Activated CD8-positive, alpha-beta memory T cell treated with anti-CD3 and anti-CD28 coated beads, Interleukin-2, amount 50 U/mL, for 48 hours (primary cell): ENCODE measurements around the gene LARGE1.

Source experiments
- DNase-seq: peaks from one replicate; pipeline ENCODE4 v3.0.0-alpha.2; 2020

LARGE1 gene

DNA sequence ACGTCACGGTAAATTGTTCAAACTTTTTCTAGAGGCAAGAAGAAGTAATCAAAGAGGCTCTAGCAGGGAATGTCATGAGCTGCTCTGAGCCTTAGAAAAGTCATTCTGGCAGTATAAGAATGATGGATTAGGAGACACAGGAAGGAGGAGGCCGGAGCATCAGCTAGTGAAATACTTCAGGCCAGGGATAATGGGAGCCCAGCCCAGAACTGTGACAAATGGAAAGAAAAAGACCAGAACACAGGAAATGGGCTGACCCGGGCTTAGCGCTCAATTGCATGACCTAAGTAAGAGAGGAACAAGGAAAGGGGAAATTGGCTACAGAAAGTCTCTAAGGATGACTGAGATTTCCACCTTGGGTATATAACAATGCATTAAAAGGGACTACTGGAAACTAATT lies 108.6 kb downstream of the LARGE1 start:
- DNase-seq, result no peak

DNA sequence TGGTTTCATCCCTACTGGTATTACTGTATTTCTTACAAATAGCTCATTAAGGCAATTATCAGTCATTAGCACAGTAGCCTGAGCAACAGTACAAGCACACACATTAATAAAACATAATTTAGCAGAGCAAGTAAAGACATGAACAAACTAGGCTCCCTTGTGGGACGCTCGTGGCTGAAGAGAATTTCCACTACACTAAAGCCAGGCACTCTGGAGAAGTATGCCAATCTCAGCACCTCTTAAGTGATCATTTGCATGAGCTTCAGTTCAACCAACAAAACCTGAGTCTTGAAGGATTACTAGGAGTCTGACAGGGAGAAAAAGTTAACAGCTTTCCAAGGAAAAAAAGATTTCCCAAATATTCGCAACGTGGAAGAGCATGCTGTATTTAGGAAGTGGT lies 109.1 kb downstream of the LARGE1 start:
- DNase-seq, result no peak

- no peak for DNase-seq
These were observed 112.8 kb downstream of the LARGE1 start for GRCh38 chr22:33807470-33807869.

GRCh38 chr22:33806191-33806590 lies 114.1 kb downstream of the LARGE1 start:
- no peak for DNase-seq

GRCh38 chr22:33803371-33804282 lies 116.6 kb downstream of the LARGE1 start:
- no peak for DNase-seq

- DNase-seq, result no peak
These were observed 121.9 kb downstream of the LARGE1 start for GRCh38 chr22:33798401-33798800.

- DNase-seq, result no peak
These were observed 123.8 kb downstream of the LARGE1 start for GRCh38 chr22:33796494-33796893.

GRCh38 chr22:33793475-33793874 lies 126.8 kb downstream of the LARGE1 start:
- DNase-seq, result no peak

- DNase-seq, result no peak
These were observed 127.4 kb downstream of the LARGE1 start for GRCh38 chr22:33792832-33793231.

GRCh38 chr22:33789690-33790253 lies 130.5 kb downstream of the LARGE1 start:
- no peak for DNase-seq

GRCh38 chr22:33788927-33789326 lies 131.3 kb downstream of the LARGE1 start:
- no peak for DNase-seq

- no peak for DNase-seq
These were observed 132.4 kb downstream of the LARGE1 start for GRCh38 chr22:33787645-33788456.

- DNase-seq, result no peak
These were observed 134.1 kb downstream of the LARGE1 start for GRCh38 chr22:33786149-33786548.

- no peak for DNase-seq
These were observed 134.8 kb downstream of the LARGE1 start for GRCh38 chr22:33785283-33785968.

DNA sequence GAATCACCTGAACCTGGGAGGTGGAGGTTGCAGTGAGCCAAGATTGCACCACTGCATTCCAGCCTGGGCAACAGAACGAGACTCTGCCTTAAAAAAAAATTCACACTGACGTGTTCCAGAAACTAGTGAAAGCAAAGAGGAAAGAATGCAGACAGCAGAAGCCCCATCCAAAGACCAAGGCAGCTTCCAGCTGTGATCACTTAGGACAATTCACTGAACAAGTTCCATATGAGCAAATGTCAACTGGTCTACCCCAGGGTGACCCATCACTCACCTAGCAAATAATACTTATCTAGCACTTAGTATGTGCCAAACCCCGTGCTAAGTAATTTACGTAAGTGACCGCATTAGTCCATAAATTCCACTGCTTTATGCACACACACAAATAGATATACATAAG lies 138.9 kb downstream of the LARGE1 start:
- DNase-seq, result no peak

GRCh38 chr22:33780531-33781136 lies 139.6 kb downstream of the LARGE1 start:
- no peak for DNase-seq

- DNase-seq, result no peak
These were observed 141.0 kb downstream of the LARGE1 start for GRCh38 chr22:33779243-33779642.

DNA sequence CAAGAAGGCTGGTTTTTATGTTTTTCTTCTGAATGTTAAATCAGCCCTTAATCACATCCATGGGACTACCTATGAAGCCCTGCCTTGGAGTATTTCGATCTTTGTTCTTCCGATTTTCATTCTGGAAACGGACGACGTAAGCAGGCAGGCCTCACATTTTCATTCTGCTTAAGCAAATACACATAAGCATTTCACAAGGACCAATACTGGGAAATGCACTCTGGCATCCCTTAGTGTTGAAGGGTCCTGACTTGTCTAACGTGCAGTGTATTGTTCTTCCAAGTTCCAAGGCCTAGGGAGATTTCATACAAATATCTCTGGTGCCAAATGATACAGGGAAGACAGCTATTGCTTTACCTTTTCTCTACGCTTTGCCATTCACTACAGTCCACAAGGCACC lies 143.8 kb downstream of the LARGE1 start:
- DNase-seq, result no peak

GRCh38 chr22:33774781-33775180 lies 145.5 kb downstream of the LARGE1 start:
- no peak for DNase-seq

DNA sequence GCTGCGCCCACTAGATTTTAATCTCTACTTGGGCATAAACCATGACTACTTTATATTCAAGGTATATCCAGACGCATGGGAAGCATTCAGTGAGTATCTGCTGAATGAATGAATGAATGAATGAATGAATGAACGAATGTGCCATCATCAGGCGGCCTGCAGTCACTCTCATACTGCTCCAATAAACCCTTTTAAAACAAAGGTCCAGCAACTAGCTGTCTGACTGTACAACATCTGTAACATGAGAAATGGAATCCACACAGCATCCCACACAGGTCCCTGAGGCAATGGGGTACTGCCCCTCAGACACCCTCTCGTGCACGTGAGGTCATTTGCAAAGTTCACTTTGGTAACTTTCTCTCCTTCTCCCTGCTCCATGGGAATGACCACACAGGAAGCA lies 147.5 kb downstream of the LARGE1 start:
- DNase-seq, result no peak

DNA sequence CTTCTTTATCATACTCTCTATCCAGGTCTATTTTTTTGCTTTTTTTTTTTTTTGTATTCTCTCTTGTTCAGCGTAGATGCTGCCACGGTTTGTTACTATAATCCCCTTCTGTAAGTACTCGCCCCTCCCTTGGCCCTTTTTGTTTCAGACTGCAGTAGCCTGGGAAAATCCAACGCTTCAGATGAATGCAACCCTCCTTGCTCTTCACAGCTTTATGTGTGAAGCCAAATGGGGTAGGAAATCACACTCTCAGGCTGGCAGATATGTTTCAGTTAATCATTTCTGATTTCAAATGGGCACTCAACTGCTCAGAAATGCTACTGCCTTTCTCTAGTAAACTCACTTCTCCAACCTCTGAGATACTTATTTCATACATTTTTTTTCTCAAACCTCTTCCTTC lies 149.1 kb downstream of the LARGE1 start:
- no peak for DNase-seq

DNA sequence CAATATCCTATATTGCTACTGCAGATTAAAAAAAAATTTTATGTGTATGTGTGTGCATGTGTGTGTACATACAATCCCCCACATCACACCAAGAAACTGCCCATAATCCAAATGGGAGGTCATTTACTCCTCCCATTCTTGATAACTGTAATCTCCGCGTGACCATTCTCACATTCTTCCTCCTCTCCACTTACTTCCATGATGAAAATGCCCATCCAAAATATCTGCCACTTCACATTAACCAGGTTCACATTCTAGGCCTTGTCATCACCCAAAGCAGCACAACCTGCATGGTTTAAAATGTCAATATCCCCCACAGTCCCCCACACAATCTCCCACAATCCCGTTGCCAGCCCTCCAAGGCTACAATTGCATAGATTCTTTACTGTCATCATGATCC lies 149.6 kb downstream of the LARGE1 start:
- no peak for DNase-seq

- no peak for DNase-seq
These were observed 154.2 kb downstream of the LARGE1 start for GRCh38 chr22:33766091-33766490.
